A204.1 (cell line): ENCODE results near the gene MTUS2.

Experiments
- FAIRE-seq: peaks from 2 replicates; lab custom pipeline; 2012; peaks lifted over from hg19 to GRCh38; lab: Jason Lieb, UNC

Gene MTUS2

GRCh38 chr13:29255567-29255966 is 435.4 kb downstream of the MTUS2 start:
- no peak for FAIRE-seq

DNA sequence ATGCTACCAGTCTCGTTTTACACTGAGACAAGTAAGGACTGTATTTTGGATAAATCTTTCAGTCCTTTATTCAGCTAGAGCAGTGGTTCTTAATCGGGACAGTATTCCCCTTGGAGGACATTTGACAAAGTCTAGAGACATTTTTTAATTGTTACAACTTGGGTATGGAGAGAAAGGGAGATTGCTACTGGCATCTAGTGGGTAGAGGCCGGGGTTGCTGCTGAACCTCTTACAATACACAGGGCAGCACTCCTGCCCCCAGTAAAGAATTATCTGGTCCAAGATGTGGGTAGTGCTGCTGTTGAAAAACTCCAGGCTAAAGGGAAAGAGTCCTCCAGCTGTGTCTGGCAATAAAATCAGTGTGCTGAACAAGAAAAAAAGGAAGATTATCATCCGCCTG is 440.5 kb downstream of the MTUS2 start:
- FAIRE-seq: no peak

DNA sequence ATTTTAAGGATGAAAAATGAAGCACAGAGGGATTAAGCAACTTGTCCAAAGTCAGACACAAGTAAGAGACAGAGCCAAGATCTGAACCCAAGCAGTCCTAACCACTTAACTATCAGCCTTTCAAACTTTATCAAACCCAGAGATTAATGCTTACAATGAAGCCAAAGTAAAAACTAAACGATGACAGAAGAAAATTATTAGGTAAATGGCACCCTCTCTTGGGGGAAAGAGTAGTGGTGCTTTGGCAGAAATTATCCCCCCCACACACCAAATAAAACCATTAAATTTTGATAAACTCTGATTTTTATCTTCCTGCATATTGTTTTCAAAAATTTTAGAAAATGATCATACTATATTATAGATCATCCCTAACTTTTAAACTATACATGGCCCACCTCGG is 446.1 kb downstream of the MTUS2 start:
- no peak for FAIRE-seq

GRCh38 chr13:29266756-29267733 is 446.9 kb downstream of the MTUS2 start:
- no peak for FAIRE-seq

DNA sequence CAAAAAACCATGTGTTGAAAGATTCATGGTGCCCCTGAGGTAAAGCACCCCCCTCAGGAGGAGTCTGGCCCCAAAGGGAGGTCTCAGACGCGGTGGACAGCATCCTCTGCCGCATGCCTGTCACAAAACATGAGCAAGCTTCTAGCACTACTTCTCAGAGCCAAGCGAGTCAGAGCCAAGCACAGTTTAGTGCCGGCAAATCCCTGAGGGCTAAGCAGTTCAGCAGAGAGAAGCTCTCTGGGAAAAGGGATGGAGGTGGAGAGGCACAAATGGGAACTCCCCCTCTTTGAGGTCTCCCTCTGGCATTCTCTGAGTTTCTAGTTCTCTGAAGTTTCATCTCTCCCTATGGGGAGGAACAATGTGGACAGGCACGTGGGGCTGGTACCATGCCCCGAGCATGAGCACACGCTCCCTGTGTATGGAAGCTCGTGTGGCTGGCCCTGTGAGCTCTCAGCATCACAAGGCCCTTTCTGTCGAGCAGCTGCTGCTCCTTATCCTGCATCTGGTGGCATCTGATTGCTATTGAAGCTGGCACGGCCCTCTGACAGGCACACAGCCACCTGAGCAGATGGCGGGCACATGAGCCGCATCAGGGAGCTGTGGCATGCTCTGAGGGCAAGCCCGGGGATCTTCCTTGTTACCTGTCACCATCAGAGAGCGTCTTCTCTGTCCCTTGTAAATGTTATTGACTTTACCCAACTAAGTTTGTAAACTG is 450.3 kb downstream of the MTUS2 start:
- no peak for FAIRE-seq

DNA sequence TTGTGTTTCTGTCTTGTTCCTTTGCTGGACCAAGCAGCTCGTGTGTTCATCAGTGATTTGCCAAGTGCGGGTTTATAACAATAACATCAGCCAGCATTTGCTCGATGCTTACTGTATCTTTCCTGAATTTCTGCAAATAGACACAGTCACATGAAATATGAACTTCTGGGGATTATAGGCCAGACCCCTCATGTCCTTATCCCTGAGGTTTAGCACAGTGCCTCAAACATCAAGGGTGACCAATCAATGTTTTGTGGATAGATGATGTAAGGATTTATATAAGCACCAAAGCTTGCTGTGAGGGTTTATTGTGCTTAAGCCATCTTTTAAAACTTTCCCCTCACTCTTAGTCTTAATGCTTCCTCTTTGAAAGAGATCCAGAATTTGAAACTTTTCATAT is 451.5 kb downstream of the MTUS2 start:
- no peak for FAIRE-seq

GRCh38 chr13:29279356-29280254 is 459.5 kb downstream of the MTUS2 start:
- FAIRE-seq: no peak

DNA sequence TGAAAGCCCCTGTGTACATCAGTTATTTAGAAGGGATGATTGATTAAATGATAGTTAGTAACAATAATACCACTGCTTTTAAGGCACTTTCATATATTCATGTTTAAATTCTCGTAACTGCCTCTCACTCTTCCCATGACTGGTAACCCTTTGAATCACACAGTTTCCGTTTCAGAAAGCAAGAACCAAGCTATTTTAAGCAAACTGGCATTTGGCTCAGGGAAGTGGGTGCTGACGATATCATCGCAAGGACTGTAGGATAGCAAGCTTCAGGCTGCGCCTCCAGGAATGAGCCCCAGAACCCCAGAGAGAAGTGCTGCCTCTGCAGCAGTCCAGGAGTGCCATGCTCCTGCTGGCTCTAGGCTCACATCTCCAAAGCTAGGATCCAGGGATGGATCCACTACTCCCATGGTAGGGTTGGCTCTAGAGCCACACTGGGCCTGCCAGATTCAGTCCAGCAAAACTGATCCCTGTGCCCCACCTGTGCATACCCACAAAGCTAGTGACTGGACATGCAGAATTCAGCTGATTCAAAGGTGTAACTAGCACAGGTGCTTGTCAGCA is 461.9 kb downstream of the MTUS2 start:
- FAIRE-seq: no peak

- FAIRE-seq: no peak
Observed at GRCh38 chr13:29284726-29285125, 464.6 kb downstream of the MTUS2 start.

GRCh38 chr13:29287237-29287636 is 467.1 kb downstream of the MTUS2 start:
- FAIRE-seq: no peak

- no peak for FAIRE-seq
Observed at GRCh38 chr13:29292045-29292444, 471.9 kb downstream of the MTUS2 start.

GRCh38 chr13:29294821-29295220 is 474.7 kb downstream of the MTUS2 start:
- FAIRE-seq: no peak

GRCh38 chr13:29301027-29301426 is 480.9 kb downstream of the MTUS2 start:
- no peak for FAIRE-seq

GRCh38 chr13:29304148-29304547 is 484.0 kb downstream of the MTUS2 start:
- FAIRE-seq: no peak

DNA sequence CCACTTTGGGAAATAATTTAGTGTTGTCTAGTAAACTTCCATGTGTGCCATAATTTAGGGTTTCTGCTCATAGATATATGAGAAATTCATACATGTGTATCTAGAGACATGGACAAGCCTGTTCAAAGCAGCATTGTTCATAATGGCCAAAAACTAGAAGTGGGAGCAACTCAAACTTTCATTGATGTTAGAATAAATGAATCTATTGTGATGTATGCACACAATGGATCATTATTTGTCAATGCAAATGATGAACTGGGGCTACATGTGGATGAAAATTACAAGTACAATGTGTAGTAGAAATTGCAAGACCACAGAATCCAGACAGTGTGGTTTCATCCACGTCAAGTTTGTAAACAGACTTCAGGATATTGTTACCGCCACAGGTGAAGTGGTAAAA is 490.7 kb downstream of the MTUS2 start:
- FAIRE-seq: no peak

DNA sequence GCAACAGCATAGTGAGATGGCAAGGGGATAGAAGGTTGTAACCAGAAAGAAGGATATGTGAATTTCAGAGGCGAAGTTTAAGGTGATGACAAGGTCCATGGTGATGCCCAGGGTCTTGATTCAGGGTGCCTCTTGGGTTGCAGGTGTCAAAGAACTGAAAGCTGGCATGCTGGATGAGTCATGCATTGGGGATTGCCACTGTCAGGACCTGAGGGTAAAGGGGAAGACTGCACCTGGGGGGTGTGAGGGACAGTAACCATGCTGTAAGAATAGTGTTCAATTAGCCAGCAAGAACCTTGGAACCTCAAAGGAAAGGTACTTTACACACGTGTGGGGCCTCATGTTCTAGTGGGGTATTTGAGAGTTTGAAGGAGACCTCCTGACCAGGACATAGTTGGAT is 495.7 kb downstream of the MTUS2 start:
- no peak for FAIRE-seq

DNA sequence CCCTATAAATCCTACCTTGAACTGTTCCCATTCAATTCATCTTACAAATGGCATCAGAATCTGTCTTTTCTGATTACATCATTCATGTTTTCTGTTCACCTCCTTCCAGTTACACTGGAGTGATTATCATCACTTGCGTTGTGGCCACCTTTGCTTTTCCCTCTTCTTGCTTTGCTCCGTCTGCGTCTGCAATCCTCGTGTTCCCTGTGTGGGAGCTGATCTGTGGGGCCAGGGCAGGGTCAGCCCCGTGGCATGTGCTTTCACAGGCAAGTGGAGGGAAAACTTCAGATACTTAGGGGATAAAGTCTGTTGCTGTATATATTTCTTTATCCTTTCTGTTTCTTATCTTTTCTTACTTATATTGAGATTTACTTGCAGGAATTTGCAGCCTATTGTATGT is 497.7 kb downstream of the MTUS2 start:
- FAIRE-seq: no peak

GRCh38 chr13:29318741-29319140 is 498.6 kb downstream of the MTUS2 start:
- no peak for FAIRE-seq

DNA sequence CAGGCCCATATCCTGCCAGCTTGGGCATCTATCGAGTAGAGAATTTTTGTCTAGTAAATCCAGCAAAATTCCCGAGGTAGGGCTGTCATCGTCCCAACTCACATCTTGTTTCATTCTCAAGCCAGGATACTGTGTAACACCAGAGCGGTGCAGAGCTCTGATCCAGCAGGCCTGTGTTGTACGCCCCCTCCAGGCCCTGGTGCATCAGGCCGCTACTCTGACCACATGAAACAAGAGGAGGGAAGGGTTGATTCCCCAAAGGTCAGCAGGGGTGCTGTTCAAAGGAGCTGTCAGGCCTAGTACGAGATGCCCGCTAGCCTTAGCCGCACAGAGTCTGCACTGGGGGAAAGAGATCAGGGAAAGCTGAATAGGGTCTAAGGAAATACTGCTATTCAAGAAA is 499.3 kb downstream of the MTUS2 start:
- no peak for FAIRE-seq

GRCh38 chr13:29323954-29324353 is 503.8 kb downstream of the MTUS2 start:
- no peak for FAIRE-seq

GRCh38 chr13:29324601-29325000 is 504.5 kb downstream of the MTUS2 start:
- FAIRE-seq: no peak

DNA sequence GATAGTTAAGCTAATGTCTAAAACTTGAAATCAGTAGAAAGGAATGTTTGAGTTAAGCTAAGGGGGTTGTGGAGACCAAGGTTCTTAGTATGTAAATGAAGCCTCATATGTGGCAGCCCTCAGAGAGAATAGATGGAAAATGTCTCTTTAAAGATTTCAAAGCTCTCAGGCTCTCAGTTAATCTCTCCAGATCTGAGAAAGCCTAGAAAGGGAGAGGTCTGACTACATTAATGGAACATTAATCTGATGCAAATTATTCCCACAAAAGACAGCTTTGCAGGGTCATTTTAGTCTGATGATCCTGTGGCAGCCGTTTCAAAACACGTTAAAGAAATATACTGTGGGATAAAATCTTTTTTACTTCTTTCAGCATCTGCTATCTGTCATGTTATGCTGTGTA is 508.4 kb downstream of the MTUS2 start:
- FAIRE-seq: no peak
